DMS53 (cell line): ENCODE data around the gene PSG1.
"Not testable (repeated sequence)": the region's sequence is repeated elsewhere in the genome, so short reads cannot be mapped to it uniquely, and the experiment has no call there.

ENCODE experiments used
- DNase-seq: peaks from one replicate; lab custom pipeline; 2025; lab: John Stamatoyannopoulos, UW

The PSG1 gene

GRCh38 chr19:42881279-42881678, 1.8 kb upstream of the PSG1 start:
- peak; percentile 14 for DNase-seq

DNA sequence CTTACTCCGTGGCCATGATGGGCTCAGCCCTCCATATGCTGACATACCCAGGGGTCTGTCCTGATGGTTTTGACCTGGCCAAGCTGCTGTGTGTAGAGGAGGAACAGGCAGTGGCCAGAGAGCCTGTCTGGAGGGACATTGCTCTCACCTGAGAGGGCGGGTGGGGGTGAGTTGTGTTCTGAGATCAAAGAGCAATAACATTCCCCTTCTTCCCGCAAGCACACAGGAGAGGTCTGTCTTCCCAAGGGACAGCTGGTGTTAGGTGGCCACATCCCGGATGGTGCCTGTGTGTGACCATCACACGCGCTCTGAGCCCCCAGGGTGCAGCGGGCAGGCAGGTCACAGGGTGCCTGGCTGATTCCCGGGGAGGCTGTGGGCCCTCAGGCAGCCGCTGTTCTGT, 1.1 kb upstream of the PSG1 start:
- DNase-seq, result not testable (repeated sequence)

DNA sequence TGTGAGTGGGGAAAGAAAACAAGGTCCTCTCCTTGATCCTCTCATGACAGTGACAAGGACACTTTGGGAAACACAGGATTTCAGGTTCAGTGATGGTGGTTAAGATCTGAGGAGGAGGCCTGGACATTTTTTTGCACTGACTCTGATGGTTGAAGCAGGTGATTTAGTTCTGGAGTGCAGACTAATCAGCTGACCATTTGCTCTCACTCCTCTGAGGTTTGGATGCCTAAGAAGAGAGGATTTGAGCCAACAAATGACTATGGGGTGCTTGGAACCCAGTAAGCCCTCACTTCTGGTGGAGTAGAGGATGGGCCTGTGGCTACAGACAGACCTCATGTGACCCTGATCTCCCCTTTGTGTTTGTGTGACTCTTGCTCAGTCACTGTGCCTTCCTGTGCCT, 2.9 kb downstream of the PSG1 start:
- DNase-seq, result not testable (repeated sequence)

DNA sequence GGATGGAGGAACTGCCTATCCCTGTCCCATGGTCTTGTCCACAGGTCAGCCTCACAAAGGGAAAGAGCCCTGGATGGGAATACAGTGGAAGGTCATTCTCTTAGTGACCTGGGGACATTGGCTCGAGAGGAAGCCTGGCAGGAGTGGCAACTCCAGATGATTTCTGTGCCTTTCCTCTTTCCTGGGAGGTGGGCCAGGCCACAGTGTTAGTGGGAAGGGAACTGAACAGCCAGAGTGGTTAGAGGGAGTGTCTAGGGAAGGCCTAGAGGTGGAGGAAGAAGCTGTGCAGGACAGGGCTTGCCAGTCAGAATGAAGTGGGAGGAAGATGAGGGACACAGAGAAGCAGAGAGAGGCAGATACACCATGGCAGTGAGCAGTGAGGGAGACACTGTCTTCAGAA, 3.6 kb downstream of the PSG1 start:
- not testable (repeated sequence) for DNase-seq

GRCh38 chr19:42874901-42875813, 4.4 kb downstream of the PSG1 start:
- not testable (repeated sequence) for DNase-seq

GRCh38 chr19:42874136-42874535, 5.4 kb downstream of the PSG1 start:
- not testable (repeated sequence) for DNase-seq

DNA sequence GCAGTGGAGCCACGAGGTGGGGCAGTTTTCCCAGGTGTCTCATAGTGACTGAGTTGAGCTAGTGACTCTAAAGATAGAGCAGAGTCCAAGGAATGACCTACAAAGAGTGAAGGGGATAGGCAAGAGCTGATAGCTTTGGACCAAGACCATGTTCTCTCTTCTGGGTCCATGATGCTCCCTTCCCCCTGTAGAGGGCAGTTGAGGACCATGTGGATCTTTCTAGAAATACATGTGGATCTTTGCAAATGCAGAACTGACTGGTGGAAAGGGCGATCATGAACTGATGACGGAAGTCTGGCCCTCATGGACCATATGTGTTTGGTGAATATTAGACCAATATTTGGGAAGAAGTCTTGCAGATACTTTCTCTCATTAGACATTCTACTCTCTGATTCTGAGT, 6.9 kb downstream of the PSG1 start:
- no peak for DNase-seq

DNA sequence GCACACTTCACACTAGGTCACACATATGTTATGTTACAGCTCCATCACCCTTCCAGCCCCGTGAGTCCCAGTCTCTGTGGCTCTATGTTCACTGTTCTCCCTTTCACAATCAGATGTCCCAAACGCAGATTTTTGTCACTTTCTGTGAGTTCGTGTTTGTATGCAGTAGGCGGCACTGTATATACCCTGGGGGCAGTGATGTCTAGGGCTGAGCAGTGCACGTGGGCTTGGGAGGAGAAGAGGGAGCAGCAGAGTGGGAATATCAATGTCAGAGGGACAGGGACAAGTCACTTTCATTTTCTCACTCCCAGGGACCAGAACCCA, 22.0 kb downstream of the PSG1 start:
- no peak for DNase-seq

DNA sequence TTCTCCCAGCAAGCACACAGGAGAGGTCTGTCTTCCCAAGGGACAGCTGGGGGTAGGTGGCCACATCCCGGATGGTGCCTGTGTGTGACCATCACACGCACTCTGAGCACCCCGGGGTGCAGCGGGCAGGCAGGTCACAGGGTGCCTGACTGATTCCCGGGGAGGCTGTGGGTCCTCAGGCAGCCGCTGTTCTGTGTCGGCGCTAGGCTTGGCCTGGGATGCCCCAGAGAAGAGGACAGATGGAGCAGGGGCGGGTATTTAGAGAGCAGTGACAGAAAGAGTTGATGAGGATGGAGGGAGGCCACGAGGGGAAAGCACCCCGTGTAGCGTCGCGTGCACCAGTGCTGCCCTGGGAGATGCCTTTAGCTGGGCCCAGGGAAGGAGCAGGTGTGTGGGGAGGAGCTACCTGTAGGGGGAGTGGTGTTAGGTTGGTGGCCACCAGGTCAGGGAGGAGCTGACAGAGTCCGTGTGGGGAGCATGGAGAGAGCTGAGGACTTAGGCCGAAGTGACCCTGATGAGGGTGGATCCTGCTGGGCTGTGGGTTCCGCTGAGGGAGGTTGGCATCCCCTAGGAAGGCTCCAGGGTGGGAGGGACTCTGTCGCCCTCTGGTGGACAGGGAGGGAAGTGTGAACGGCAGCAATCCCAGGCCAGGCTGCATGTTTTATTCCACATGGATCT, 22.5 kb downstream of the PSG1 start:
- DNase-seq, result peak; percentile 8

- not testable (repeated sequence) for DNase-seq
Observed at GRCh38 chr19:42854745-42855144, 24.8 kb downstream of the PSG1 start.

- not testable (repeated sequence) for DNase-seq
Observed at GRCh38 chr19:42853231-42853630, 26.3 kb downstream of the PSG1 start.

- DNase-seq, result not testable (repeated sequence)
Observed at GRCh38 chr19:42852821-42853220, 26.7 kb downstream of the PSG1 start.

- not testable (repeated sequence) for DNase-seq
Observed at GRCh38 chr19:42851718-42852280, 27.7 kb downstream of the PSG1 start.

DNA sequence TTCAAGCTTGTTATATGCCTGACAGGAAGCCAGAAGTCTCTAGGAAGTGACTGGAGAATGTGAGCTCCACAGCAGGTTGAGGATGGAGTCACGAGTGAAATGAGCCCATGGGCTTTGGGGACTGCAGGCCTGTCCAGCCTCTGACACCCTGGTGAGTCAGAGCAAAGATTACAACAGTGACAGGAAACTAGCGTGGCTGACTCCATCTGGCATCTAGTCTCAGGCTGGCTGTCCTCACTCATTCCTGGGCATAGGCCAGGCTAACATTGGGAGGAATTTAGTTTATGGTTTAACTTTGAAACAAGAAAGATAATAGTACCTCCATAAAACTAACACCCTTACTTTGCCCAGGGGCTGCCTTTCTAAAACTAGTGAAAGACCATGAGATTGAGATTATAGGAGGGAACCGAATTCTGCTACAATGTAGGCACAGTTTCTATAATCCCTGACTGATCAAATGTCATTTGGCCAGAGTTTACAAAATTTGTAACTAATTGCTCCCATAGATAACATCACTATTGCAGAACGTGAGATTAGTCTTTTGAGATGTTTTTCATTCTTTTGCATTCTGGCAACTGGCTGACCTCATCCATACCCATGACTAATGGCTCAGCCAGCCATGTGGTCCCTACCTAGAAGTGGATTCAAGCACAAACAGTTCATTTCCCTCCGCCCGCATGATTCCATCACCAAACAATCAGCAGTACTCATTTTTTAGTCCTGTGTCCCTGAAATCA, 28.4 kb downstream of the PSG1 start:
- no peak for DNase-seq

DNA sequence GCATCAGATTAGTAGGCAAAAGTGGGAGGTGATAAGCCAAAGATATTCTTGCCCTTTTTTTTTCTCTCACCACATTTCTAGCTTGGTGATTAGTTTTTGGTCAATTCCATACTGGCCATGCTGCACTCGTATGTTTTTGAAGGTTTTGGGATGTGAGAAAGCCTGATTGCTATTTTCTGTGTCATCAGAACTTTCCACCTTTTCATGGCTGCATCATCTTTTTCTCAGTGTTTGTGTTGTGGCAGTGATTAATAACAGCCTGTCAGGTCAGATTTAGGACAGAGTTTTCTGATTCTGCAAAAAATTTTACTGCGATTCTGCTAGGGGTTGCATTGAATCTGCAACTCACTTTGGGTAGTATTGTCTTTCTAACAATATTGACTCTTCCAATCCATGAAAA, 32.9 kb downstream of the PSG1 start:
- no peak for DNase-seq

DNA sequence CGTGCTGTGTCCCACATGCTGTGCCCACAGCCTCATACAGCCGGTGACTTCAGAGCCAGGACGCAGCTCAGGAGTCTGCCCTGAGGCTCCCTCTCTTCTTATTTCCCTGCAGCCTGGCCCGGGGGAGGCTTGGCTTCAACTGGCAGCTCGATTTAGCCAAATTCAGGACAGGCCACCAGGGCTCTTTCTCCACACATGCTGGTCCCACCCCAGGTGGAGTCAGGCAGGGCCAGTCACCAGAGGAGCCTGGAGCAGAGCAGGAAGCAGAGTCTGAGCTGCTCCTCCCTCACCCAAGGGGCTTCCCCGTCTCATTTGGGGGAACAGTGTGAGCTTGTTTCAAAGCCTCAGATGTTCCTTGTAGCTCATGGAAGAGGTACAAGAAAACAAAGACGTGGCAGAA, 35.9 kb downstream of the PSG1 start:
- not testable (repeated sequence) for DNase-seq

GRCh38 chr19:42832746-42833442, 46.6 kb downstream of the PSG1 start:
- not testable (repeated sequence) for DNase-seq

GRCh38 chr19:42832023-42832680, 47.4 kb downstream of the PSG1 start:
- DNase-seq, result not testable (repeated sequence)

DNA sequence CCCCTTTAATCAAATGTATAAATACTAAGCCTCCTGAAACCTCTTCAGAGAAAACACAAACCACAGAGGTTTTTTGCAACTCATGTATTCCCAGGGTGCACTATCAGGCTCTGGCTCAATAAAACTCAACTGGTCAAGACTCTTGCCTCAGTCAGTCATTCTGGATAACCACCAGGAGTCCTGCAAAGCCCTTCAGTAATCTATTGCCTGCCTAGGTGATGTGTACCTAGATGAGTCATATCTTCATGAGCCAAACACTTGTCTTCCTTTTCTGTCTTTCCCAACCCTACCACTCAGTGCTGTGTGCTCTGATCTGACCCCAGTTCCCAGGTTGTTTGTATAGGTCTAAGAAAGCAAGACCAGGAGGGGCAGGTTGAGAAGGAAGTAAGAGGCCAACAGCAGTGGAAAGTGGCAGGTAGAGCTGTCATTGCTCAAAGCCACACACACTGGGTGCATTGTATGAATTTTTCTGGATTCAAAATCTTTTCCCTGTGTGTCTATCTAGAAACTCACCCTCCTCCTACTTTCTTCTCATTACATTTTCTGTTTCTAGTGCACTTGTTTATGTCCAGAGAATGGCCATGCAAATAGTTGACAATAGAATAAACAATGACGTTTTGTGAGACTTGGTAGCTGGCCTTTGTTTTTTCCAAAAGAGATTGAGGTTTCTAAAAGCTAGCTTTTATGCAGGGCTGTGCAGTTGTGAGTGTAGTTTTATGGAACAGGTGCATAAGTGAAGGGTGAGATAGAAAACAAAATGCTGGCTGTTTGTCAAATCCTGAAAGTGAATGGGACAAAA, 48.1 kb downstream of the PSG1 start:
- peak; percentile 6 for DNase-seq

DNA sequence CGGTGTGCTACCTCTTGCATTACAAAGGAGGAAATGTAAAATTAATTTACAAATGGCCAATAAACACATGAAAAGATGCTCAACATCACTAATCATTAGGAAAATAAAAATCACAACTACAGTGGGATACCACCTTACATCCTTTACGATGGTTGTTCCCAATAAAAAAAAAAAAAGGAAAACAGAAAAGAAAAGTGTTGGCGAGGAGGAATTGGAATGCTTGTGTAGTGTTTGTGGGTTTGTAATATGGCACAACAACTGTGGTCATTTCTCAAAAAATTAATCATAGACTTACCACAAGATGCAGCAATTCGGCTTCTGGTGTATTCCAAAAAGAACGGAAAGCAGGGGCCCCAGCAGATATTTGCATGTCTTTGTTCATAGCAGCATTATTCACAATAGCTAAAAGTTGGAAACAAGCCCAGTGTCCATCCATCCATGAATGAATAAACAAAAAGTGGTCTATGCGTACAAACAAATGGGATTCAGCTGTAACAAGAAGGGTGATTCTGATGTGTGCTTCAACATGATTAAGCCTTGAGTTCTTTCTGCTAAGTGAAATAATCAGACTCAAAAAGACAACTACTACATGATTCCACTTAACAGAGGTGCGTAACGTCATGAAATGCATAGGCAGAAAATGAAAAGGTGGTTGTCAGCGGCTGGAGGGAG, 58.1 kb downstream of the PSG1 start:
- peak; percentile 32 for DNase-seq
